OCI-LY1 (cell line): ENCODE measurements around the gene SLC17A1.

Source experiments
- H2AFZ ChIP-seq: fragments of 200-600 bp; sonication (generic), shearing (Covaris generic); 2 replicates; pipeline ENCODE4 v1.6.0; 2014; ENCODE audit warnings: antibody characterized with exemption, mild to moderate bottlenecking, low read length
- H3F3A ChIP-seq: fragments of 200-600 bp; sonication (generic), shearing (Covaris generic); 2 replicates; pipeline ENCODE4 v1.6.0; 2014; ENCODE audit warnings: mild to moderate bottlenecking, antibody characterized with exemption, low read length, moderate library complexity; ENCODE audit not compliant: insufficient read depth
- H3K27ac ChIP-seq: fragments of 200-600 bp; sonication (generic); 2 replicates; pipeline ENCODE4 v1.5.1; 2014; ENCODE audit warnings: low read length, mixed run types, mild to moderate bottlenecking, low read depth; ENCODE audit not compliant: poor library complexity, severe bottlenecking
- H3K27me3 ChIP-seq: fragments of 200-600 bp; sonication (generic); 2 replicates; pipeline ENCODE4 v1.6.0; 2014; ENCODE audit warnings: antibody characterized with exemption, mild to moderate bottlenecking, low read length, moderate library complexity; ENCODE audit not compliant: insufficient read depth
- H3K36me3 ChIP-seq: fragments of 200-600 bp; sonication (generic); 2 replicates; pipeline ENCODE4 v1.6.1; 2014; ENCODE audit warnings: mild to moderate bottlenecking, antibody characterized with exemption, low read length, moderate library complexity, mixed read lengths; ENCODE audit not compliant: insufficient read depth
- H3K4me1 ChIP-seq: fragments of 200-600 bp; sonication (generic); 2 replicates; pipeline ENCODE4 v1.5.1; 2014; ENCODE audit warnings: mild to moderate bottlenecking, low read length, moderate library complexity; ENCODE audit not compliant: insufficient read depth, severe bottlenecking
- H3K4me2 ChIP-seq: fragments of 200-600 bp; sonication (generic), shearing (Covaris generic); 2 replicates; pipeline ENCODE4 v1.6.1; 2014; ENCODE audit warnings: low read length
- H3K4me3 ChIP-seq: fragments of 200-600 bp; sonication (generic); 2 replicates; pipeline ENCODE4 v1.5.1; 2014; ENCODE audit warnings: low read length, low read depth, mild to moderate bottlenecking, mixed read lengths; ENCODE audit not compliant: poor library complexity, severe bottlenecking
- H3K79me2 ChIP-seq: fragments of 200-600 bp; shearing (Covaris generic); 2 replicates; pipeline ENCODE4 v1.6.1; 2016; ENCODE audit warnings: mixed run types, low read length, mixed read lengths; ENCODE audit not compliant: insufficient read depth
- H3K9ac ChIP-seq: fragments of 200-600 bp; sonication (generic), shearing (Covaris generic); 2 replicates; pipeline ENCODE4 v1.6.1; 2014; ENCODE audit warnings: mild to moderate bottlenecking, low read length, mixed read lengths
- H3K9me2 ChIP-seq: fragments of 200-600 bp; sonication (generic), shearing (Covaris generic); 2 replicates; pipeline ENCODE4 v1.6.1; 2014; ENCODE audit warnings: low read depth, mild to moderate bottlenecking, low read length, mixed read lengths
- H3K9me3 ChIP-seq: fragments of 200-600 bp; shearing (Covaris generic); 2 replicates; pipeline ENCODE4 v1.6.1; 2014; ENCODE audit warnings: low read length, mixed read lengths
- H4K20me1 ChIP-seq: fragments of 200-600 bp; sonication (generic), shearing (Covaris generic); 2 replicates; pipeline ENCODE4 v1.6.0; 2016; ENCODE audit warnings: mild to moderate bottlenecking, low read length; ENCODE audit not compliant: insufficient read depth
- CTCF ChIP-seq: fragments of 200-600 bp; sonication (generic), shearing (Covaris generic); IDR thresholded peaks from 2 replicates; pipeline ENCODE4 v1.5.1; 2017; ENCODE audit warnings: mild to moderate bottlenecking, antibody characterized with exemption, low read length, moderate library complexity, mixed read lengths
- EZH2 ChIP-seq: fragments of 200-600 bp; sonication (generic), shearing (Covaris generic); IDR thresholded peaks from 2 replicates; pipeline ENCODE4 v1.8.0; 2017; ENCODE audit warnings: borderline replicate concordance, mixed run types, mild to moderate bottlenecking, antibody characterized with exemption, low read length, moderate library complexity, mixed read lengths

SLC17A1 gene

DNA sequence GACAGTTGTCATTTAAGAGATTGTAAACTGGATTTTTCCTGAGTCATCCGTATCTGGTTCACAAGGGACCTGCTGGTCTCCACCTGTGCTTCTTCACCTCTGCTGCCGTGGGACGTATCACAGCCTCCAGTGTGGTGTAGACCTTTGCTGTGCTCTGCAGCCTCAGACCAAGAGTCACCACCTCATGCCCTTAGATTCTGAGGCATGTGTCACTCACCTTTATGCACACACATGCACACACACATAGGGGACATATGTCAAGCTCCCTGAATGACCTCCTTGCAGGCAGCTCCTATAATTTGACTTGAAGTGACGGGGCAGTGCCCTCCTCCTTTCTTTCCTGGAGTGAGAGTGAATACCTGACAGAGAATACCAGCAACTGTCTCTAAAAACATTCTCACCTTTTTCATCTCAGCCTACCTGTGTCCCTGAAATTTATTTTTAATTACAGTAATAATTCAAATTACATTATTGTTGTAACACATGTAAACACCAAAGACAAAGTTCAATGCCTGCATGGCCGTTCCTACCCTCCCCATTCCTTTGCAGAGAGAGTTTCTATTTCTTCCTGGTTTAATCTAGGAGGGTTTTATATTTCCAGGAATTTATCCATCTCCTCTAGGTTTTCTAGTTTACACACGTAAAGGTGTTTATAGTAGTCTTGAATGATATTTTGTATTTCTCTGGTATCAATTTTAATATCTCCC is 73.8 kb downstream of the SLC17A1 start:
- no peaks in the 10 kb centered on the region for H3K27me3 ChIP-seq
- no peaks in the 10 kb centered on the region for H3K4me1 ChIP-seq
- H3K9me3 ChIP-seq: no peaks in the 10 kb centered on the region
- no peaks in the 10 kb centered on the region for H3K79me2 ChIP-seq
- no peak overlapping the region for H3K4me3 ChIP-seq
- no peak overlapping the region for H3K4me2 ChIP-seq
- H3K9me2 ChIP-seq: no peaks in the 10 kb centered on the region
- H3K36me3 ChIP-seq: no peaks in the 10 kb centered on the region
- TF ChIP-seq EZH2 (no peak), CTCF (no peak)
- H3K27ac ChIP-seq: no peak overlapping the region
- no peak overlapping the region for H3K9ac ChIP-seq
- no peak overlapping the region for H2AFZ ChIP-seq
- H3F3A ChIP-seq: no peaks in the 10 kb centered on the region
- no peaks in the 10 kb centered on the region for H4K20me1 ChIP-seq

- H3K4me1 ChIP-seq: no peaks in the 10 kb centered on the region
- no peaks in the 10 kb centered on the region for H3K9me2 ChIP-seq
- H3K27me3 ChIP-seq: no peaks in the 10 kb centered on the region
- no peak overlapping the region for H3K4me2 ChIP-seq
- H3K36me3 ChIP-seq: no peaks in the 10 kb centered on the region
- H3K79me2 ChIP-seq: no peaks in the 10 kb centered on the region
- H3K9me3 ChIP-seq: no peaks in the 10 kb centered on the region
- H3K4me3 ChIP-seq: no peak overlapping the region
- no peaks in the 10 kb centered on the region for H3F3A ChIP-seq
- no peaks in the 10 kb centered on the region for H4K20me1 ChIP-seq
- no peak overlapping the region for H3K9ac ChIP-seq
- no peak for TF ChIP-seq EZH2
- no peak for TF ChIP-seq CTCF
- no peak overlapping the region for H3K27ac ChIP-seq
- H2AFZ ChIP-seq: no peak overlapping the region
Measured at GRCh38 chr6:25756382-25757363, 75.2 kb downstream of the SLC17A1 start.

DNA sequence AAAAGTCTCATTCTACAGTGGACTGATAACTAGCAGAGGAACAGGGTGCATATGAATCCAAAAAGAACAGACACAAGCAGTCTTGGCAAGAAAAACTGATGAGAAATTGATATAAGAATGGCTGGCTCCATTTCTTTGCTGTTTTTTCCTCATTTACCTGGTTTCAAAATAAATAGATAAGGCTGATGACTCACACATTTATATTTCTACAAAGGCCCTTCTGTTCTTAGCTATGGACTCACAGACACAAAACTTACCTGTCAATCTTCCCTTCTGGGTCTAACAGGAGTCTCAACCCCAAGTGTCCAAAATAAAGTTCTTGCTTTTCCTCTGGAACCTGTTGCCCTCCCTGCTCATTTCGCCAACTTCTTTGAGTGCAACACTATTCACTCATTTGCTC is 76.4 kb downstream of the SLC17A1 start:
- no peak overlapping the region for H3K4me2 ChIP-seq
- no peaks in the 10 kb centered on the region for H3K4me1 ChIP-seq
- H3K9me3 ChIP-seq: no peaks in the 10 kb centered on the region
- no peaks in the 10 kb centered on the region for H4K20me1 ChIP-seq
- H2AFZ ChIP-seq: no peak overlapping the region
- H3F3A ChIP-seq: no peaks in the 10 kb centered on the region
- H3K9me2 ChIP-seq: no peaks in the 10 kb centered on the region
- H3K4me3 ChIP-seq: no peak overlapping the region
- TF ChIP-seq EZH2 (no peak), CTCF (no peak)
- H3K79me2 ChIP-seq: no peaks in the 10 kb centered on the region
- no peak overlapping the region for H3K9ac ChIP-seq
- H3K27ac ChIP-seq: no peak overlapping the region
- no peaks in the 10 kb centered on the region for H3K27me3 ChIP-seq
- H3K36me3 ChIP-seq: no peaks in the 10 kb centered on the region
